ENCODE results near the gene AKR1A1.
"Not testable (repeated sequence)": the region's sequence is repeated elsewhere in the genome, so short reads cannot be mapped to it uniquely, and the experiment has no call there.

AKR1A1 gene

DNA sequence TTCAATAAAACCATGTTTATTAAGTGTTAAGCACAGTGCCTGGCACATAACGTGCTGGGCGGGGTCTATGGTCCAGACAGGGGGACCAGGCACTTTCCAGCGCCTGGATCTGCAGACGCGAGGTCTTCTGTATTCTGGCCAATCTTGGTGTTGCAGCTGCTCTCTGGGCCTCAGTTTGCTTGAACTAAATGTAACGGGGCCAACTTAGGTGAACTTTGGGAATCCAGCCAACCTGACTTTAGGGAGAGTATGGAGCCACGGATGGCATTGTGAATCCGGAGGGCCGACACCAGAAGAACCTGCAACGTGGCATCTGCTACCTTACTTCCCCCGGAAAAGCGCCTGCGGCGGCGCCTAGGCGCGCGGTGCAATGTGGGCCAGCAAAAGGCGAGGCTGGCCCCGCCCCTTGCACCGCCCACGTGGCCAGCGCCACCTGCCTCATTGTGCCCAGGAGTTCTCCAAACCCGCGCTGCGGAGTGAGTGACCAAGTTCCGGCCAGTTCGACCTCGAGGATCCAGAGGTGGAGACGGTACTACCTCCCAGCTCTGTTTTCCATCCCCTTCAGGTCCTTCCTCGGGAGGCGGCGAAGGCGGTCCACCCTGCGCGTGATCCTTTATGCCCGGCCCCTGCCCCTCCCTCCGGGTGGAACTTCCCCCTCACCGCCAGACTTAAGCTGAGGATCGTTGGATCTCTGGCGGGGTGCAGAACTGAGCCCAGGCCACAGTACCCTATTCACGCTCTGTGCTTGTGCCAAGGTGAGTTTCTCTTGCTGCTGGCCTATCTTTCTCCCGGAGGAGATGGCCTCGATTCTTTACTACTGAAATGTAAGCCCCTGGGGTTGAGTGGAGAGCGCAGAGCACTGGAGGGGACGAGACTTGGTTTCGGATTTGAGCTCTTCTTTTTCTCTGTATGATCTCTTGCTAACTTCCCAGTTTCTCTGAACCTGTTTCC is at the start of gene AKR1A1:
Gene AKR1A1 (plus strand): TSS at position 426 of the 951 bp plus-strand sequence. CDS start 10,969 bp downstream, outside the sequence.
- no peak for FAIRE-seq

- no peak for FAIRE-seq
These were observed 49.1 kb upstream of the AKR1A1 start for GRCh38 chr1:45501505-45501859.

- no peak for FAIRE-seq
These were observed 46.9 kb upstream of the AKR1A1 start for GRCh38 chr1:45503462-45504360.

DNA sequence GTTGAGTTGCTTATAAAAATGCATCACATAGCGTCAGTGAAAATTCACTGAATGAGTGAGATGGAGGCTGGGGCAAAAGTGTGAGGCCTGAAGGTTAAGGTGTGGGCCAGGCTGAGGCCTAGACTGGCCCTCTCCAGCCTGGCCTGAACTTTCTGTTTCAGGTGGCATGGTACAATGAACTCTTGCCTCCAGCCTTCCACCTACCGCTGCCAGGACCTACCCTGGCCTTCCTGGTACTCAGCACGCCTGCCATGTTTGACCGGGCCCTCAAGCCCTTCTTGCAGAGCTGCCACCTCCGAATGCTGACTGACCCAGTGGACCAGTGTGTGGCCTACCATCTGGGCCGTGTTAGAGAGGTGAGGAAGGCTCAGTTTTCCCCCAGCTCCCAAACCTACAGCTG is 43.4 kb upstream of the AKR1A1 start:
- no peak for FAIRE-seq

GRCh38 chr1:45507893-45508292 is 42.7 kb upstream of the AKR1A1 start:
- FAIRE-seq = no peak

- FAIRE-seq = no peak
These were observed 42.1 kb upstream of the AKR1A1 start for GRCh38 chr1:45508295-45509151.

DNA sequence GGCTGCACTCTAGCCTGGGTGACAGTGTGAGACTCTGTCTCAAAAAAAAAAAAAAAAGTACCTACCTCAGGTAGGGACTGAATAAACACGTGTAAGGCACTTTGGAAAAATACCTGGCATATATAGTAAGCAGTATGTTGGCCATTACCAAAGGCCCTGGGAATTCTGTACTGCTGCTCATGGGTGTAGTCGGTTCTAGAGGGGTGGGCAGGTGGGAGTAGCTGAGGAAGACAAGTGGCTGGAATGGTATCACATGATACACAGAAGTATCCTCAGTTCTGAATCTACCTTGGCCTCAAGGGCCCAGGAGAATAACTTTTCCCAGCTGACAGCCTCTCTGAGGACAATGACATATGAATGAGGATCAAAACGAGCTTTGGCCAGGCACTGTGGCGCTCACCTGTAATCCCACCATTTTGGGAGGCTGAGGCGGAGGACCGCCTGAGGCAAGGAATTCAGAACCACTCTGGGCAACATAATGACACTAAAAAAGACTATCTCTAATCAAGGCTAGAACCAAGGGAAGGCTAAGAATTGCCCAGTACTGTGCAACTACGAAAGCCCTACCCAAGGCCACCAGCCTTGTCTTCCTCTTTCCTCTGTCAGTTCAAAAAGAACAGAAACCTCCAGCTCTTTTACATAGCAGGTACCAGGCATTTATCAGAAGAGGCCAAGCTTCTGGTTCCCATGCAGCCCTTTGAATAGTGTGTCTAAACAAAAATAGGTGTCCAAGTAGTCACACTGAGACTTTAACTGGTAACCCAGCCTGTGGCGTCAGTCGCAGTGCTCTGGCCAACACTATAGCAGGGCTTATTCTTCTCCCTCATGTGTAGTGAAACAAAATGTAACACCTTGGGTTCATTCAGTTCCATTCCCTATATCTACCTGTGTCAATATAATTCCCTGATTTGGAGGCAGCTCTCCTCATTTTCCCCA is 40.3 kb upstream of the AKR1A1 start:
- FAIRE-seq = no peak

- no peak for FAIRE-seq
These were observed 39.6 kb upstream of the AKR1A1 start for GRCh38 chr1:45510972-45511527.

DNA sequence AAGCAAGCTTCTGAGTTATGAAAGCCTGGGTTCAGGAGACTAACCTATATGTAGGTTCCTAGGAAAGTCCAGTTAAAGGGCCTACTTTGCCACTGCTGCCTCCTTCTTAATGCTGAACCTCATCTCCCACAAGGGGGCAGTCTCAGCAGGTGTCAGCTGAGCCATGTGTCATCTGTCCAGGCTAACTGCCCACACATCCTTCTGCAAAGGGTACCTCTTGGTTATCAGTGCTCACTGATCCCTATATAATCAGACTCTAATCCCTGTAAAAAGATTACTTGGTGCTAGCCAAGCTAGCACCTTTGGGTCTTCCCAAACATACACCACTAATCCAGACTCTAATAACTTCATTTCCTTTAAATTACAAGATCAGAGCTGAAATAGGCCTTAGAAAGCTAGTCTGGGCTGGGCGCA is 38.0 kb upstream of the AKR1A1 start:
- FAIRE-seq = no peak

- FAIRE-seq = not testable (repeated sequence)
These were observed 36.9 kb upstream of the AKR1A1 start for GRCh38 chr1:45513532-45514260.

DNA sequence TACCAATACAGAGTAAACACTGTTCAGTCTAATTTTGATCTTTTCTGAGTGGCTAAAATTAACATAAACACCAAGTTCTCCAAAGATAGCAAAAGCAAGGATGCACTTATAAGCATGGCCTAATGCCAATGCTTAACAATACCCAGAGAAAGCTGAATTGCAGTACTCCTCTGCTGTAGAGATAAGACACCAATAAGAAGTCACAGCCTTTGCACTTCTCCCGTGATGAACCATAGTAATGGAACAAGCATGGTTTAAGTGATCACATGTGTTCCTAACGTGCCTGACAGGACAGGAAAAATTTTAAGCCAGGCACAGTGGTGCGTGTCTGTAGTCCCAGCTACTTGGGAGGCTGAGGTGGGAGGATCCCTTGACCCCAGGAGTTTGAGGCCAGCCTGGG is 34.6 kb upstream of the AKR1A1 start:
- no peak for FAIRE-seq

DNA sequence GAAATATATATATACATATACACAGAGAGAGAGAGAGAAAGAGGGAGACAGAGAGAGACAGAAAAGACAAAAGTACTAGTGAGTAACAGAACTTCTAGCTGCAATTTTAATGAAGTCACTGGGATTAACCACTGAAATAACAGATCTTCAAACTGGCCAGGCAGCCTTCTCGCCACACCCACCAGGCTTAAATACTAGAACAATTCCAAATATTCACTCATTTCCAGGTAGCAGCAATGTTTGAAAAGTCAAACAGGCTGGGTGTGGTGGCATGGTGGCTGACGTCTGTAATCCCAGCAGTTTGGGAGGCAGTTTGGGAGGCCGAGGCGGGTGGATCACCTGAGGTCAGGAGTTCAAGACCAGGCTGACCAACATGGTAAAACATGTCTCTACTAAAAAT is 34.2 kb upstream of the AKR1A1 start:
- FAIRE-seq = no peak

GRCh38 chr1:45518366-45518765 is 32.3 kb upstream of the AKR1A1 start:
- not testable (repeated sequence) for FAIRE-seq

- no peak for FAIRE-seq
These were observed 31.7 kb upstream of the AKR1A1 start for GRCh38 chr1:45518910-45519309.

DNA sequence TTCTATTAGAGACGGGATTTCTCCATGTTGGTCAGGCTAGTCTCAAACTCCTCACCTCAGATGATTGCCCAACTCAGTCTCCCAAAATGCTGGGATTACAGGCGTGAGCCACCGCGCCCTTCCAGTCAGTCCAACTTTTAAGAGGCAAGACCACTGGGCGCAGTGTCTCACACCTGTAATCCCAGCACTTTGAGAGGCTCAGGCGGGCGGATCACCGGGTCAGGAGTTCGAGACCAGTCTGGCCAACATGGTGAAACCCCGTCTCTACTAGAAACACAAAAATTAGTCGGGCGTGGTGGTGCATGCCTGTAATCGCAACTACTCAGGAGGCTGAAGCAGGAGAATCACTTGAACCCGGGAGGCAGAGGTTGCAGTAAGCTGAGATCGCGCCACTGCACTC is 30.9 kb upstream of the AKR1A1 start:
- not testable (repeated sequence) for FAIRE-seq

- no peak for FAIRE-seq
These were observed 29.0 kb upstream of the AKR1A1 start, which contains the start of gene PRDX1 for GRCh38 chr1:45521413-45522323. Gene PRDX1 (minus strand): TSS chr1:45521884. CDS start chr1:45519043, 2,841 bp downstream.

GRCh38 chr1:45522324-45523104 is 28.1 kb upstream of the AKR1A1 start:
- no peak for FAIRE-seq

DNA sequence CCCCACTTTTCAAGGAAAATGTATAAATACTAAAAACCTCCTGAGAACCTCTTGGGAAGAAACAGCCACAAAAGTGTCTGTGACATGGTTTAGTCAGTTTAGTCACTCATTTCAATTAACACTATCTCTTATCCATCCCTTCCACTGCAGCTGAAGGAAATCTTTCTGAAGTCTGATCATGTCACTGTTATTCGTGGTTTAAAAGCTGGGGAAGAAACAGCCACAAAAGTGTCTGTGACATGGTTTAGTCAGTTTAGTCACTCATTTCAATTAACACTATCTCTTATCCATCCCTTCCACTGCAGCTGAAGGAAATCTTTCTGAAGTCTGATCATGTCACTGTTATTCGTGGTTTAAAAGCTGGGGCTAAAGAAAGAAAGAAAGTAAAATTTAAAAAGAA is 27.1 kb upstream of the AKR1A1 start:
- not testable (repeated sequence) for FAIRE-seq
